ENCODE results near the gene DOK4.

The DOK4 gene

GRCh38 chr16:57479205-57479975 lies 6.9 kb downstream of the DOK4 start:
- no peak for TF ChIP-seq CTCF (IDR thresholded peaks at IDR 0.05; ENCODE audit: control extremely low read depth, extremely low read depth, low read depth, missing control alignments)
- ChIA-PET CTCF (interaction anchor here (0.9 to 1.4 kb wide), 3 partner anchors 17 to 111 kb away, joined by 3 to 5 read pairs (median 3); partner anchors contain the start of gene POLR2C), POLR2A (no interaction called here)
- DNase-seq (ENCODE audit: extremely low spot score) = no peak

GRCh38 chr16:57478396-57479204 lies 7.7 kb downstream of the DOK4 start:
- peak; percentile 27 for DNase-seq (ENCODE audit: extremely low spot score)
- ChIA-PET CTCF (interaction anchor here (0.9 to 1.4 kb wide), 4 partner anchors 12 to 112 kb away, joined by 3 to 5 read pairs (median 3); partner anchors contain the start of gene POLR2C), POLR2A (no interaction called here)
- no peak for TF ChIP-seq CTCF (IDR thresholded peaks at IDR 0.05; ENCODE audit: control extremely low read depth, extremely low read depth, low read depth, missing control alignments)

DNA sequence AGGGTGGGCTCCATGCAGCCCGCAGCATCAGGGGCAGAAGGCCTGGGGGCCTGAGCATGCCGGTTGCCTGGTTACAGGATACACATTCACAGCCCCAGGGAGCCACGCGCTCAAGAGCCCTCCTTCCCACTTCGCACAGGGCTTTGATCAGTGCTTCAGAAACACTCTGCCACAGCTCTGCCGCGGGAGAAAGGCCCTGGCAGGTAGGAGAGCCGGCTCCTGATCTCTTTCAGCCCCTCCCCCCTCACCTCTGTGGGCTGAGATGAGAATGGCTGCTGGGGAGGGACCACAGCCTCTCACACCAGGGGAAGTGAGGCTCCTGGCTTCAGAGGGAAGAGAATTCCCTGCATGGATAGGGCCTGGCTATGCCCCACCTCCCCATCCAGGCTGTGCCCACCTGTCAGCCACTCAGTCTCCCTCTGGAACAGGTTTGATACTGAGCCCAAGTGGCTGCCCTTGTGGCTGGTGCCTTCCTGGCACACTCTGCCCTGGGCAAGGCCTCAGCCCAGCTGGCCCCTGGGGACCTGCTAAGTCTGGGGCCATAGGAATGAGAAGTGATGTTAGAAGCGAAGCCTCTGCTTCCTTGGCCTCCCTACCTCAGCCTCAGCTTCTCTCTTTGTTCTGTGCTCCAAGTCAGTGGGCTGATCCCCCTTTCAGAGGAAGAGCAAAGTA lies 8.6 kb downstream of the DOK4 start:
- TF ChIP-seq CTCF (IDR thresholded peaks at IDR 0.05; ENCODE audit: control extremely low read depth, extremely low read depth, low read depth, missing control alignments) = no peak
- POLR2A ChIA-PET = no interaction called here
- DNase-seq (ENCODE audit: extremely low spot score) = no peak
- CTCF ChIA-PET = interaction anchor here (1.4 to 7.9 kb wide), 4 partner anchors 13 to 54 kb away, joined by 3 to 55 read pairs (median 4); partner anchors contain the start of gene POLR2C

GRCh38 chr16:57476546-57477410 lies 9.5 kb downstream of the DOK4 start:
- ChIA-PET POLR2A (no interaction called here), CTCF (interaction anchor here (0.9 to 7.9 kb wide), 7 partner anchors 9 to 54 kb away, joined by 3 to 55 read pairs (median 4); partner anchors contain the start of genes DOK4 and POLR2C)
- no peak for TF ChIP-seq CTCF (IDR thresholded peaks at IDR 0.05; ENCODE audit: control extremely low read depth, extremely low read depth, low read depth, missing control alignments)
- no peak for DNase-seq (ENCODE audit: extremely low spot score)

DNA sequence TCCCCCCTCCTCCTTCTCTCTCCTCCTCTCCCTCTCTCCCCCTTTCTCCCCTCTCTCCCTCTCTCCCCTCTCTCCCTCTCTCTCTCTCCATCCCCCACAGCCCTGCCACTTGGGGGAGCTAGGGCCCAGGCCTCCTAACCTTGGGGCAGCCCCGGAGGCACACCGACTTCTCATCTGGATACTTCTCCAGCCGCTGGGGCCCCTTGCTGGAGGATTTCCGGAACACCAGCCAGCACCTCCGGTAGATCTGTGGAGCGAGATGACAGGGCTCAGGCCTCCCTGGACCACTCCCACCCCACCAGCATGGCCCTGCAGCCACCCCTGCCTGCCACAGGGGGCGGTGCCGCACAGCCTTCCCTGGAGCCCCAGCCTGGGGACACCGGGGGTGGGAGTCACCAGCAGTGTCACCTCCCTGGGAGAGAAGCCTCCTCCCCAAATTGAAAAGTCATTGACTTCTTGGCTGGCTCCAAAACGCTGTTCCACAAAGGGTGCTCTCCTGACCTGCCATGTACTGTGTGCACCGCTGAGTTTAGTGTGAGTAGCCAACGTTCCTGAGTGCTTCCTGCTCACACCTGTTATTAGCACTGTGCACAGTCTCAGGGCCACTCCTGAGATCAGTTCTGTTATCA lies 10.5 kb downstream of the DOK4 start:
- peak; percentile 89 for DNase-seq (ENCODE audit: extremely low spot score)
- ChIA-PET CTCF (interaction anchor here (0.9 to 7.9 kb wide), 11 partner anchors 8 to 625 kb away, joined by 3 to 55 read pairs (median 5); partner anchors contain the start of genes DOK4 and POLR2C), POLR2A (no interaction called here)
- peak; percentile 49 for TF ChIP-seq CTCF (IDR thresholded peaks at IDR 0.05; ENCODE audit: control extremely low read depth, extremely low read depth, low read depth, missing control alignments)
